ENCODE measurements around the gene RCBTB2. TPM values are rescaled to one million over a fixed set of nuclear protein-coding genes. Genes with fewer than 3 reads are reported as not detected.

The RCBTB2 gene
- total RNA-seq, 4 donors from 2014 or later: 8.1 to 24.7 (median 14.9) TPM

DNA sequence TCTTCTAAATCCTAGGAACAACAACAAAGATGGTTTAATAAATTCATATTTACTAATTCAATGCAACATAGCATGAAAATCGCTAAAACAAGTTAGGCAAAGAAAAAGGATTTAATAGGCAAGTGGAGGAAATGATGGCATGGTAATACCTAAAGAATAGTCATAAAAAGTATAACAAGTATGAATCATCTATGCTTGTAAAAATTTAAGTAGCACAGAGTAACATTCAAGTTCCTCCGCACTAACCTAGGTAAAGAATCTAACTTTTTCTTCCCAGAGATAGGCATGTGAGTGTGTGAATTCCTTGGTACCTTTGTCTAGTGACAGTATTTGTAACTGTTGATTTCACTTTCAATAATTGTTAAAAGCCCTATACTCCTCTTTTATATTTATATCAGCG is 42.6 kb downstream of the RCBTB2 start:
- TF ChIP-seq, protein P1, sequence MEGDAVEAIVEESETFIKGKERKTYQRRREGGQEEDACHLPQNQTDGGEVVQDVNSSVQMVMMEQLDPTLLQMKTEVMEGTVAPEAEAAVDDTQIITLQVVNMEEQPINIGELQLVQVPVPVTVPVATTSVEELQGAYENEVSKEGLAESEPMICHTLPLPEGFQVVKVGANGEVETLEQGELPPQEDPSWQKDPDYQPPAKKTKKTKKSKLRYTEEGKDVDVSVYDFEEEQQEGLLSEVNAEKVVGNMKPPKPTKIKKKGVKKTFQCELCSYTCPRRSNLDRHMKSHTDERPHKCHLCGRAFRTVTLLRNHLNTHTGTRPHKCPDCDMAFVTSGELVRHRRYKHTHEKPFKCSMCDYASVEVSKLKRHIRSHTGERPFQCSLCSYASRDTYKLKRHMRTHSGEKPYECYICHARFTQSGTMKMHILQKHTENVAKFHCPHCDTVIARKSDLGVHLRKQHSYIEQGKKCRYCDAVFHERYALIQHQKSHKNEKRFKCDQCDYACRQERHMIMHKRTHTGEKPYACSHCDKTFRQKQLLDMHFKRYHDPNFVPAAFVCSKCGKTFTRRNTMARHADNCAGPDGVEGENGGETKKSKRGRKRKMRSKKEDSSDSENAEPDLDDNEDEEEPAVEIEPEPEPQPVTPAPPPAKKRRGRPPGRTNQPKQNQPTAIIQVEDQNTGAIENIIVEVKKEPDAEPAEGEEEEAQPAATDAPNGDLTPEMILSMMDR (IDR thresholded peaks at IDR 0.05): no peak
- TF ChIP-seq POLR2A (IDR thresholded peaks at IDR 0.05): no peak
- Histone ChIP-seq H3K36me3 (peaks cover 0 to 16% (median 0%) of the 10 kb centered on the region in 3 donors), H3K9me3 (no peaks in the 10 kb centered on the region), H3K27ac (peak overlapping the region; percentile 16 to 69 (median 50)), H3K4me1 (peaks cover 3 to 71% (median 9%) of the 10 kb centered on the region in 3 donors), H3K4me3 (no peak overlapping the region), H3K27me3 (no peaks in the 10 kb centered on the region)
- intact Hi-C loops (cut with DNase I): loop anchor here (10.0 kb wide), 1 partner anchor 75 kb away; the partner anchor contains the start of gene LPAR6
- no peak for DNase-seq
- 87 to 95% methylated on average over 3 of the region's 3 CpGs for WGBS, 2 donors

DNA sequence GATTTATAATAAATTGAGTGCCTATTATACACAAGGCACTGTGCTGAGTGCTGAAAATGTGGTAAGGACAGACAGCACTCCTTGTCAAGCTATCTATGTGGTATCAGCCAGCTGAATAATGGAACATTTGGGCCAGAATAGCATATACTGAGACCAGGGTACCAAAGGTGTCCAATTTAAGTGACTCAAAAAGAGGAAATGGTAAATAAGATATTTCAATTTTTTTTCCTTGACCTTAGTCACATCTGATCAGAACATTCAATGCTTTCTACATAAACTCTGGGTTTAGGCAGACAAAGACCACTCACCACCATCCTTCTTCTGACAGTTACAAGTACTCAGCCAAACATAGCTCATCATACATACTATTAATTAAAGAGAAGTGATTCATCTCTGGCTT is 43.2 kb downstream of the RCBTB2 start:
- Histone ChIP-seq H3K27ac (peak overlapping the region; percentile 15 to 69 (median 42)), H3K27me3 (no peaks in the 10 kb centered on the region), H3K9me3 (no peaks in the 10 kb centered on the region), H3K4me1 (peaks cover 3 to 73% (median 9%) of the 10 kb centered on the region in 3 donors), H3K4me3 (no peak overlapping the region), H3K36me3 (peaks cover 0 to 16% (median 0%) of the 10 kb centered on the region in 3 donors)
- intact Hi-C loops (cut with DNase I): loop anchor here (10.0 kb wide), 1 partner anchor 75 kb away; the partner anchor contains the start of gene LPAR6
- TF ChIP-seq, protein P1 (IDR thresholded peaks at IDR 0.05): no peak
- TF ChIP-seq POLR2A (IDR thresholded peaks at IDR 0.05): no peak
- no peak for DNase-seq

DNA sequence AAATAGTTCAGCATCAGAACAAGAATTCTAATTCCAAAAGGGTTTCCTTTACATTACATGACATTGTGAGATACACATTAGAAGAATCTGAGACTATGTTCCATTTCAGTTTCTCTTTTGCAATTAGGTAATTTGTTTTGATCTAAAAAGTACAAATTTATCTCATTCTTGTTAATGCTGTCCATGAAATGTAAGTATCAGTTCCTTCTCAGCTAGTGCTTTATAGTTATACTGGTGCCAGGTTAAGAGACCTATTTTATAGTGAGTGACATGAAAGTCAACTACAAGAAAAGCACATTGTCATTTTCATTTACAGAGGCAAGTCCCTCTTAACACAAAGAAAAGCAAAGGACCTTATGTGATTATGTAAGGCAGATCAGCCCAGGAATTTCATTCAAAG is 43.9 kb downstream of the RCBTB2 start:
- intact Hi-C loops (cut with DNase I): no loop called here
- TF ChIP-seq, protein P1 (IDR thresholded peaks at IDR 0.05): no peak
- TF ChIP-seq POLR2A (IDR thresholded peaks at IDR 0.05): no peak
- Histone ChIP-seq H3K27me3 (no peaks in the 10 kb centered on the region), H3K9me3 (no peaks in the 10 kb centered on the region), H3K4me1 (peaks cover 3 to 73% (median 3%) of the 10 kb centered on the region in 3 donors), H3K27ac (peak overlapping the region in 2 of 4 donors; percentile 68 to 69), H3K4me3 (no peak overlapping the region), H3K36me3 (peaks cover 0 to 16% (median 0%) of the 10 kb centered on the region in 3 donors)
- no peak for DNase-seq

DNA sequence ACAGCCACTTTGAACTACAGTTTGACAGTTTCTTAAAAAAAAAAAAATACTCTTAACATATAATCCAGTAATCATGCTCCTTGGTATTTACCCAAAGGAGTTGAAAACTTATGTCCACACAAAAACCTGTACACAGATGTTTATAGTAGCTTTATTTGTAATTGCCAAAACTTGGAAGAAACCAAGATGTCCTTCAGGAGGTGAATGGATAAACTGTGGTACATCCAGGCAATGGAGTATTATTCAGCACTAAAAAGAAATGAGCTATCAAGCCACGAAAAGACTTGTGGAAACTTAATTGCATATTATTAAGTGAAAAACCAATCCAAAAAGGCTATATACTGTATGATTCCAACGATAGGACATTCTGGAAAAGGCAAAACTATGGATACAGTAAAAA is 44.9 kb downstream of the RCBTB2 start:
- Histone ChIP-seq H3K4me1 (peaks cover 0 to 67% (median 3%) of the 10 kb centered on the region in 3 donors), H3K27me3 (no peaks in the 10 kb centered on the region), H3K27ac (no peak overlapping the region), H3K36me3 (peaks cover 0 to 16% (median 0%) of the 10 kb centered on the region in 3 donors), H3K9me3 (no peaks in the 10 kb centered on the region), H3K4me3 (no peak overlapping the region)
- WGBS, 2 donors: 95 to 97% methylated on average over 2 of the region's 2 CpGs
- no peak for DNase-seq
- intact Hi-C loops (cut with DNase I): no loop called here
- no peak for TF ChIP-seq POLR2A (IDR thresholded peaks at IDR 0.05)
- TF ChIP-seq, protein P1 (IDR thresholded peaks at IDR 0.05): no peak

DNA sequence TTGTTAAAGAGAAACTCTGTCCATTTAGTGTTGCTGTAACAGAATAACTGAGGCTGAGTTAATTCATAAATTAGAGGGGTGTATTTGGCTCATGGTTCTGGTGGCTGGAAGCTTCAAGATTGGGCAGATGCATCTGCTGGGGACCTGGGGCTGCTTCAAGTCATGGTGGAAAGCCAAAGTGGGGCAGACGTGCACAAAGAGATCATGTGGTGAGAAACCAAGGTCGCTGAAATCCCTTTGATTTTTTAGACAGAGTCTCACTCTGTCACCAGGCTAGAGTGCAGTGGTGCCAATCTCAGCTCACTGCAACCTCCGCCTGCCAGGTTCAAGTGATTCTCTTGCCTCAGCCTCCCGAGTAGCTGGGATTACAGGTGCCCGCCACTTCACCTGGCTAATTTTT is 46.0 kb downstream of the RCBTB2 start:
- peak overlapping the region in 2 of 4 donors; percentile 36 to 42 for H3K27ac ChIP-seq
- H3K4me1 ChIP-seq: peaks cover 0 to 67% (median 3%) of the 10 kb centered on the region in 3 donors
- TF ChIP-seq POLR2A (IDR thresholded peaks at IDR 0.05): no peak
- TF ChIP-seq, protein P1 (IDR thresholded peaks at IDR 0.05): no peak
- H3K4me3 ChIP-seq: no peak overlapping the region
- intact Hi-C loops (cut with DNase I): no loop called here
- H3K27me3 ChIP-seq: no peaks in the 10 kb centered on the region
- DNase-seq: no peak
- H3K9me3 ChIP-seq: no peaks in the 10 kb centered on the region
- peaks cover 0 to 16% (median 0%) of the 10 kb centered on the region in 3 donors for H3K36me3 ChIP-seq
- WGBS, 2 donors: 90 to 93% methylated on average over 5 of the region's 5 CpGs
